ENCODE data around the gene CATSPERE. TPM values are rescaled to one million over a fixed set of nuclear protein-coding genes. Genes with fewer than 3 reads are reported as not detected.
"Not testable (repeated sequence)": the region's sequence is repeated elsewhere in the genome, so short reads cannot be mapped to it uniquely, and the experiment has no call there.

Gene CATSPERE
- total RNA-seq, 2 experiments from 2014 or later, result 0.20 to 0.58 TPM

- intact Hi-C loops (cut with micrococcal nuclease), result no loop called here
- Mint-ChIP-seq H3K36me3 (ENCODE audit: low read depth) (peaks cover 27% of the 10 kb centered on the region), H3K27ac (no peak overlapping the region), H3K9me3 (no peaks in the 10 kb centered on the region), H3K27me3 (no peaks in the 10 kb centered on the region), H3K4me3 (no peak overlapping the region), H3K4me1 (ENCODE audit: low read depth) (peaks cover 27% of the 10 kb centered on the region)
- no peak for ATAC-seq
- CTCF ChIA-PET, result no interaction called here
- POLR2A ChIA-PET, result interaction anchor here (0.7 kb wide), 1 partner anchor 1410 kb away, joined by 3 read pairs; no protein-coding TSS in a partner anchor
- no peak for TF ChIP-seq CTCF (IDR thresholded peaks at IDR 0.05)
- no peak for DNase-seq
Observed at GRCh38 chr1:244662599-244662998, 201.5 kb downstream of the CATSPERE start.

GRCh38 chr1:244664353-244664752 is 203.3 kb downstream of the CATSPERE start:
- TF ChIP-seq CTCF (IDR thresholded peaks at IDR 0.05), result no peak
- ChIA-PET POLR2A (no interaction called here), CTCF (interaction anchor here (0.9 to 1.2 kb wide), 2 partner anchors 17 to 60 kb away, joined by 3 read pairs; no protein-coding TSS in a partner anchor)
- Mint-ChIP-seq H3K36me3 (ENCODE audit: low read depth) (peaks cover 17% of the 10 kb centered on the region), H3K4me3 (no peak overlapping the region), H3K27me3 (no peaks in the 10 kb centered on the region), H3K4me1 (ENCODE audit: low read depth) (peaks cover 20% of the 10 kb centered on the region), H3K9me3 (no peaks in the 10 kb centered on the region), H3K27ac (no peak overlapping the region)
- intact Hi-C loops (cut with micrococcal nuclease), result no loop called here
- DNase-seq (no peak), ATAC-seq (no peak)

GRCh38 chr1:244665771-244666217 is 204.7 kb downstream of the CATSPERE start:
- peaks cover 18% of the 10 kb centered on the region for H3K4me1 Mint-ChIP-seq (ENCODE audit: low read depth)
- H3K27ac Mint-ChIP-seq, result no peak overlapping the region
- peak; percentile 9 for DNase-seq
- no peak overlapping the region for H3K4me3 Mint-ChIP-seq
- ChIA-PET CTCF (interaction anchor here (1.1 to 1.5 kb wide), 2 partner anchors 16 to 64 kb away, joined by 3 read pairs; a partner anchor contains a TSS), POLR2A (no interaction called here)
- no peaks in the 10 kb centered on the region for H3K27me3 Mint-ChIP-seq
- no peak for TF ChIP-seq CTCF (IDR thresholded peaks at IDR 0.05)
- intact Hi-C loops (cut with micrococcal nuclease), result no loop called here
- peak; percentile 20 for ATAC-seq
- no peaks in the 10 kb centered on the region for H3K9me3 Mint-ChIP-seq
- peaks cover 8% of the 10 kb centered on the region for H3K36me3 Mint-ChIP-seq (ENCODE audit: low read depth)

GRCh38 chr1:244666672-244667418 is 205.8 kb downstream of the CATSPERE start:
- ATAC-seq; H3K9me3 Mint-ChIP-seq; H3K27ac Mint-ChIP-seq; H3K27me3 Mint-ChIP-seq; intact Hi-C loops (cut with micrococcal nuclease); DNase-seq; H3K4me3 Mint-ChIP-seq; POLR2A ChIA-PET: not testable (repeated sequence)
- Mint-ChIP-seq H3K36me3 (ENCODE audit: low read depth) (peaks cover 13% of the 10 kb centered on the region), H3K4me1 (ENCODE audit: low read depth) (peaks cover 22% of the 10 kb centered on the region)
- CTCF ChIA-PET, result interaction anchor here (1.5 kb wide), 1 partner anchor 15 kb away, joined by 3 read pairs; no protein-coding TSS in a partner anchor

GRCh38 chr1:244667797-244668196 is 206.7 kb downstream of the CATSPERE start:
- no peak overlapping the region for H3K27ac Mint-ChIP-seq
- no peak overlapping the region for H3K4me3 Mint-ChIP-seq
- peaks cover 20% of the 10 kb centered on the region for H3K4me1 Mint-ChIP-seq (ENCODE audit: low read depth)
- intact Hi-C loops (cut with micrococcal nuclease), result no loop called here
- H3K27me3 Mint-ChIP-seq, result no peaks in the 10 kb centered on the region
- no peak for TF ChIP-seq CTCF (IDR thresholded peaks at IDR 0.05)
- H3K9me3 Mint-ChIP-seq, result no peaks in the 10 kb centered on the region
- no peak for DNase-seq
- H3K36me3 Mint-ChIP-seq (ENCODE audit: low read depth), result peaks cover 18% of the 10 kb centered on the region
- ChIA-PET POLR2A (no interaction called here), CTCF (no interaction called here)
- ATAC-seq, result no peak

All from activated CD8-positive, alpha-beta T cell treated with anti-CD3 and anti-CD28 coated beads for 36 hours (primary cell).